Measurements from ENCODE around the gene CMIP. TPM values are rescaled to one million over a fixed set of nuclear protein-coding genes. Genes with fewer than 3 reads are reported as not detected.

The CMIP gene
- total RNA-seq, 1 experiment from 2014 or later = 48.2 TPM

DNA sequence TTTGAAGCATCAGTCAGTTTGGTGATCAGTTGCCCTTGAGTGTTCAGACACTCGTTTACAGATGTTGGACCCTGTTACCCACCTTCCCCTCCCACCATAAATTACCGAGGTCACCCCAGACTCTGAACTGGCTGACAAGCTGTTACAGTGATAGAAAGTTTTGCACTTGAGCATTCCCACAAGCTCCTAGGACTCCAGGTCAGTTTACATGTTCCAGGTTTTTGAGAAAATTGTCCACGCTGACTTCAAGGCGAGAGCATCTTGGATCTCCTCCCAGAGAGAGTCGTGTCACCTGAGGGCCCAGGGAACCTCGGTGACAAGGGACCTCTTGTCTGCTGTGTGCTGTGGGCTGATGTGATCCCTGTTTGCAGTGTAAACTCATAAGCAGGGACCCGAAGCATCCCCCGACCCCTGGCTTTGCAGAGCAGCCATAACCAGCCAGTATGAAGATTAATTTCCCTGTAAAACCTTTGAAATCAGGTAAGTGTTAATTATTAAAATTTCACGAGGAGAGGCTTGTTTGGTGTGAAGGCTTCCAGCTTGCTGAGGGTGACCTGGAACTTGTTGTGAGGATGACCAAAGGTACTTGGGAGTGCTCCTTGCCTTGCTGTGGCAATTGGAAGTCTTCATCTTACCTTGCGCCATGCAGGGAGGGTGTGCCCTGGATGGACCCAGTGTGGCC, 91.2 kb downstream of the CMIP start:
- Histone ChIP-seq H3K23ac (ENCODE audit: insufficient read length, low read depth, low read length) (no peak overlapping the region), H3T11ph (ENCODE audit: low read length) (no peak overlapping the region), H3K18ac (ENCODE audit: insufficient read length, low read depth, low read length) (no peak overlapping the region), H2BK5ac (ENCODE audit: insufficient read length, low read length) (no peak overlapping the region), H4K5ac (ENCODE audit: insufficient read length, low read depth, low read length) (no peak overlapping the region), H3K9me3 (ENCODE audit: control insufficient read depth, low read depth, low read length) (no peaks in the 10 kb centered on the region), H4K8ac (replicated peaks; ENCODE audit: insufficient read length, low read depth, low read length) (no peak overlapping the region), H3K9ac (ENCODE audit: extremely low read depth, insufficient read length, low read length) (no peak overlapping the region), H4K91ac (ENCODE audit: insufficient read length, low read depth, low read length) (no peak overlapping the region), H3K4me1 (ENCODE audit: insufficient read depth, low read length) (peaks cover 6% of the 10 kb centered on the region; the same call in 1 of the 2 replicates), H3K79me2 (ENCODE audit: insufficient read depth, low read length) (peaks cover 4% of the 10 kb centered on the region; the same call in 1 of the 2 replicates), H3K4me2 (ENCODE audit: insufficient read depth, insufficient read length, low read length) (no peak overlapping the region), H2BK20ac (ENCODE audit: low read depth, low read length, poor library complexity, severe bottlenecking) (no peak overlapping the region), H3K27ac (ENCODE audit: insufficient read length, low read depth, low read length) (no peak overlapping the region), H2BK15ac (ENCODE audit: low read depth, low read length) (no peak overlapping the region), H3K4ac (ENCODE audit: low read depth, low read length) (no peak overlapping the region), H2BK120ac (ENCODE audit: low read depth, low read length, poor library complexity, severe bottlenecking) (no peak overlapping the region), H2AK5ac (ENCODE audit: insufficient read length, low read length) (no peak overlapping the region), H2BK12ac (ENCODE audit: insufficient read length, low read depth, low read length) (no peak overlapping the region), H2AFZ (ENCODE audit: low read length) (no peak overlapping the region), H3K23me2 (ENCODE audit: insufficient read length, low read depth, low read length, poor library complexity, severe bottlenecking) (no peaks in the 10 kb centered on the region), H3K14ac (ENCODE audit: insufficient read depth, low read length) (no peak overlapping the region), H4K20me1 (ENCODE audit: control insufficient read depth, insufficient read depth, insufficient read length) (no peaks in the 10 kb centered on the region), H3K27me3 (ENCODE audit: insufficient read depth, low read length) (no peaks in the 10 kb centered on the region), H3K56ac (ENCODE audit: insufficient read length, low read depth, low read length) (no peak overlapping the region), H3K79me1 (ENCODE audit: insufficient read depth, low read depth, low read length, poor library complexity, severe bottlenecking) (peaks cover 3% of the 10 kb centered on the region)
- peaks cover 33 to 34% of the 10 kb centered on the region in 2 experiments for H3K4me1 Mint-ChIP-seq
- no peak for DNase-seq
- no CpG with 5 or more reads among the region's 10 CpGs for WGBS (ENCODE audit: extremely low coverage, insufficient read length, low lambda C conversion rate)
- no peaks in the 10 kb centered on the region for H3K27me3 Mint-ChIP-seq (ENCODE audit: low read depth)
- peak overlapping the region in 1 of 3 experiments; percentile 62; a peak in 3 of 7 replicates for H3K27ac Mint-ChIP-seq
- H3K9me3 Mint-ChIP-seq = no peaks in the 10 kb centered on the region
- H3K36me3 Mint-ChIP-seq (ENCODE audit: insufficient read depth in 1 of 3, low read depth in 3 of 3) = peaks cover 0 to 3% (median 2%) of the 10 kb centered on the region in 3 experiments; a peak in 2 of 7 replicates
- no peak overlapping the region for H3K4me3 Mint-ChIP-seq
- TF ChIP-seq, protein P1, sequence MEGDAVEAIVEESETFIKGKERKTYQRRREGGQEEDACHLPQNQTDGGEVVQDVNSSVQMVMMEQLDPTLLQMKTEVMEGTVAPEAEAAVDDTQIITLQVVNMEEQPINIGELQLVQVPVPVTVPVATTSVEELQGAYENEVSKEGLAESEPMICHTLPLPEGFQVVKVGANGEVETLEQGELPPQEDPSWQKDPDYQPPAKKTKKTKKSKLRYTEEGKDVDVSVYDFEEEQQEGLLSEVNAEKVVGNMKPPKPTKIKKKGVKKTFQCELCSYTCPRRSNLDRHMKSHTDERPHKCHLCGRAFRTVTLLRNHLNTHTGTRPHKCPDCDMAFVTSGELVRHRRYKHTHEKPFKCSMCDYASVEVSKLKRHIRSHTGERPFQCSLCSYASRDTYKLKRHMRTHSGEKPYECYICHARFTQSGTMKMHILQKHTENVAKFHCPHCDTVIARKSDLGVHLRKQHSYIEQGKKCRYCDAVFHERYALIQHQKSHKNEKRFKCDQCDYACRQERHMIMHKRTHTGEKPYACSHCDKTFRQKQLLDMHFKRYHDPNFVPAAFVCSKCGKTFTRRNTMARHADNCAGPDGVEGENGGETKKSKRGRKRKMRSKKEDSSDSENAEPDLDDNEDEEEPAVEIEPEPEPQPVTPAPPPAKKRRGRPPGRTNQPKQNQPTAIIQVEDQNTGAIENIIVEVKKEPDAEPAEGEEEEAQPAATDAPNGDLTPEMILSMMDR (conservative IDR thresholded peaks at IDR 0.05) = no peak

Data from H9 (cell line).